Measurements from ENCODE around the gene ISM1. TPM values are rescaled to one million over a fixed set of nuclear protein-coding genes. Genes with fewer than 3 reads are reported as not detected.

Gene ISM1
- total RNA-seq, 1 experiment from 2014 or later = not detected

GRCh38 chr20:13238001-13238653 lies 17.1 kb downstream of the ISM1 start:
- no peaks in the 10 kb centered on the region for H4K20me1 ChIP-seq (ENCODE audit: insufficient read depth, low read depth, low read length)
- no peak overlapping the region for H3K9ac ChIP-seq (ENCODE audit: low read length)
- H3K4me1 ChIP-seq (ENCODE audit: low read length) = no peaks in the 10 kb centered on the region
- H3K27ac ChIP-seq (ENCODE audit: low read length) = no peak overlapping the region
- no peak overlapping the region for H3K4me3 ChIP-seq (ENCODE audit: low read length)
- H3K36me3 ChIP-seq (ENCODE audit: insufficient read depth, low read length) = no peaks in the 10 kb centered on the region
- no peak overlapping the region for H2AFZ ChIP-seq (ENCODE audit: low read length)
- DNase-seq = no peak
- H3K9me2 ChIP-seq (replicated peaks; ENCODE audit: insufficient read depth, low read length) = no peaks in the 10 kb centered on the region
- H3K4me2 ChIP-seq (ENCODE audit: low read depth, low read length, poor library complexity, severe bottlenecking) = no peak overlapping the region
- no peaks in the 10 kb centered on the region for H3K79me2 ChIP-seq (ENCODE audit: low read length)
- H3K9me3 ChIP-seq (ENCODE audit: low read length) = no peaks in the 10 kb centered on the region
- H3K27me3 ChIP-seq (ENCODE audit: low read length) = no peaks in the 10 kb centered on the region

- no peaks in the 10 kb centered on the region for H3K9me2 ChIP-seq (replicated peaks; ENCODE audit: insufficient read depth, low read length)
- H3K4me2 ChIP-seq (ENCODE audit: low read depth, low read length, poor library complexity, severe bottlenecking) = no peak overlapping the region
- no peaks in the 10 kb centered on the region for H3K79me2 ChIP-seq (ENCODE audit: low read length)
- DNase-seq = no peak
- no peak overlapping the region for H3K4me3 ChIP-seq (ENCODE audit: low read length)
- H4K20me1 ChIP-seq (ENCODE audit: insufficient read depth, low read depth, low read length) = no peaks in the 10 kb centered on the region
- H3K36me3 ChIP-seq (ENCODE audit: insufficient read depth, low read length) = no peaks in the 10 kb centered on the region
- H3K27me3 ChIP-seq (ENCODE audit: low read length) = no peaks in the 10 kb centered on the region
- H3K9ac ChIP-seq (ENCODE audit: low read length) = no peak overlapping the region
- no peak overlapping the region for H3K27ac ChIP-seq (ENCODE audit: low read length)
- H3K4me1 ChIP-seq (ENCODE audit: low read length) = no peaks in the 10 kb centered on the region
- no peak overlapping the region for H2AFZ ChIP-seq (ENCODE audit: low read length)
- H3K9me3 ChIP-seq (ENCODE audit: low read length) = no peaks in the 10 kb centered on the region
Observed at GRCh38 chr20:13243826-13244376, 22.8 kb downstream of the ISM1 start.

- DNase-seq = no peak
- no peaks in the 10 kb centered on the region for H3K4me1 ChIP-seq (ENCODE audit: low read length)
- H3K9ac ChIP-seq (ENCODE audit: low read length) = no peak overlapping the region
- no peaks in the 10 kb centered on the region for H3K27me3 ChIP-seq (ENCODE audit: low read length)
- no peak overlapping the region for H3K4me2 ChIP-seq (ENCODE audit: low read depth, low read length, poor library complexity, severe bottlenecking)
- no peaks in the 10 kb centered on the region for H4K20me1 ChIP-seq (ENCODE audit: insufficient read depth, low read depth, low read length)
- H3K27ac ChIP-seq (ENCODE audit: low read length) = no peak overlapping the region
- no peaks in the 10 kb centered on the region for H3K9me2 ChIP-seq (replicated peaks; ENCODE audit: insufficient read depth, low read length)
- no peak overlapping the region for H2AFZ ChIP-seq (ENCODE audit: low read length)
- no peaks in the 10 kb centered on the region for H3K9me3 ChIP-seq (ENCODE audit: low read length)
- no peak overlapping the region for H3K4me3 ChIP-seq (ENCODE audit: low read length)
- no peaks in the 10 kb centered on the region for H3K79me2 ChIP-seq (ENCODE audit: low read length)
- no peaks in the 10 kb centered on the region for H3K36me3 ChIP-seq (ENCODE audit: insufficient read depth, low read length)
Observed at GRCh38 chr20:13245250-13245723, 24.2 kb downstream of the ISM1 start.

GRCh38 chr20:13249118-13249797 lies 28.2 kb downstream of the ISM1 start:
- Histone ChIP-seq H3K9ac (ENCODE audit: low read length) (no peak overlapping the region), H4K20me1 (ENCODE audit: insufficient read depth, low read depth, low read length) (no peaks in the 10 kb centered on the region), H3K9me2 (replicated peaks; ENCODE audit: insufficient read depth, low read length) (no peaks in the 10 kb centered on the region), H3K4me3 (ENCODE audit: low read length) (no peak overlapping the region), H3K79me2 (ENCODE audit: low read length) (no peaks in the 10 kb centered on the region), H3K27ac (ENCODE audit: low read length) (no peak overlapping the region), H3K36me3 (ENCODE audit: insufficient read depth, low read length) (no peaks in the 10 kb centered on the region), H3K4me1 (ENCODE audit: low read length) (no peaks in the 10 kb centered on the region), H2AFZ (ENCODE audit: low read length) (no peak overlapping the region), H3K27me3 (ENCODE audit: low read length) (no peaks in the 10 kb centered on the region), H3K9me3 (ENCODE audit: low read length) (no peaks in the 10 kb centered on the region), H3K4me2 (ENCODE audit: low read depth, low read length, poor library complexity, severe bottlenecking) (no peak overlapping the region)
- DNase-seq = no peak

- Histone ChIP-seq H3K9ac (ENCODE audit: low read length) (no peak overlapping the region), H3K4me3 (ENCODE audit: low read length) (no peak overlapping the region), H3K27me3 (ENCODE audit: low read length) (no peaks in the 10 kb centered on the region), H3K4me1 (ENCODE audit: low read length) (no peaks in the 10 kb centered on the region), H2AFZ (ENCODE audit: low read length) (no peak overlapping the region), H3K79me2 (ENCODE audit: low read length) (no peaks in the 10 kb centered on the region), H3K9me3 (ENCODE audit: low read length) (no peaks in the 10 kb centered on the region), H3K9me2 (replicated peaks; ENCODE audit: insufficient read depth, low read length) (no peaks in the 10 kb centered on the region), H3K36me3 (ENCODE audit: insufficient read depth, low read length) (no peaks in the 10 kb centered on the region), H3K27ac (ENCODE audit: low read length) (no peak overlapping the region), H3K4me2 (ENCODE audit: low read depth, low read length, poor library complexity, severe bottlenecking) (no peak overlapping the region), H4K20me1 (ENCODE audit: insufficient read depth, low read depth, low read length) (no peaks in the 10 kb centered on the region)
- DNase-seq = no peak
Observed at GRCh38 chr20:13249798-13250170, 28.7 kb downstream of the ISM1 start.

- Histone ChIP-seq H3K9me3 (ENCODE audit: low read length) (no peaks in the 10 kb centered on the region), H3K36me3 (ENCODE audit: insufficient read depth, low read length) (no peaks in the 10 kb centered on the region), H3K9me2 (replicated peaks; ENCODE audit: insufficient read depth, low read length) (no peaks in the 10 kb centered on the region), H2AFZ (ENCODE audit: low read length) (no peak overlapping the region), H3K27me3 (ENCODE audit: low read length) (no peaks in the 10 kb centered on the region), H3K27ac (ENCODE audit: low read length) (no peak overlapping the region), H3K9ac (ENCODE audit: low read length) (no peak overlapping the region), H3K79me2 (ENCODE audit: low read length) (no peaks in the 10 kb centered on the region), H3K4me1 (ENCODE audit: low read length) (no peaks in the 10 kb centered on the region), H3K4me2 (ENCODE audit: low read depth, low read length, poor library complexity, severe bottlenecking) (no peak overlapping the region), H3K4me3 (ENCODE audit: low read length) (no peak overlapping the region), H4K20me1 (ENCODE audit: insufficient read depth, low read depth, low read length) (no peaks in the 10 kb centered on the region)
- DNase-seq = no peak
Observed at GRCh38 chr20:13250251-13250650, 29.2 kb downstream of the ISM1 start.

GRCh38 chr20:13251106-13251903 lies 30.2 kb downstream of the ISM1 start:
- Histone ChIP-seq H3K9me2 (replicated peaks; ENCODE audit: insufficient read depth, low read length) (no peaks in the 10 kb centered on the region), H3K36me3 (ENCODE audit: insufficient read depth, low read length) (no peaks in the 10 kb centered on the region), H4K20me1 (ENCODE audit: insufficient read depth, low read depth, low read length) (no peaks in the 10 kb centered on the region), H3K9ac (ENCODE audit: low read length) (no peak overlapping the region), H3K79me2 (ENCODE audit: low read length) (no peaks in the 10 kb centered on the region), H3K4me2 (ENCODE audit: low read depth, low read length, poor library complexity, severe bottlenecking) (no peak overlapping the region), H3K4me3 (ENCODE audit: low read length) (no peak overlapping the region), H3K4me1 (ENCODE audit: low read length) (no peaks in the 10 kb centered on the region), H3K27ac (ENCODE audit: low read length) (no peak overlapping the region), H3K27me3 (ENCODE audit: low read length) (no peaks in the 10 kb centered on the region), H2AFZ (ENCODE audit: low read length) (no peak overlapping the region), H3K9me3 (ENCODE audit: low read length) (no peaks in the 10 kb centered on the region)
- no peak for DNase-seq

GRCh38 chr20:13251904-13252297 lies 30.8 kb downstream of the ISM1 start:
- Histone ChIP-seq H3K27me3 (ENCODE audit: low read length) (no peaks in the 10 kb centered on the region), H2AFZ (ENCODE audit: low read length) (no peak overlapping the region), H3K9me3 (ENCODE audit: low read length) (no peaks in the 10 kb centered on the region), H4K20me1 (ENCODE audit: insufficient read depth, low read depth, low read length) (no peaks in the 10 kb centered on the region), H3K79me2 (ENCODE audit: low read length) (no peaks in the 10 kb centered on the region), H3K36me3 (ENCODE audit: insufficient read depth, low read length) (no peaks in the 10 kb centered on the region), H3K4me2 (ENCODE audit: low read depth, low read length, poor library complexity, severe bottlenecking) (no peak overlapping the region), H3K4me3 (ENCODE audit: low read length) (no peak overlapping the region), H3K9me2 (replicated peaks; ENCODE audit: insufficient read depth, low read length) (no peaks in the 10 kb centered on the region), H3K27ac (ENCODE audit: low read length) (no peak overlapping the region), H3K4me1 (ENCODE audit: low read length) (no peaks in the 10 kb centered on the region), H3K9ac (ENCODE audit: low read length) (no peak overlapping the region)
- no peak for DNase-seq

Data from Karpas-422 (cell line).